Fibroblast of mammary gland (primary cell): ENCODE results near the gene ITPA.

Experiments used
- DNase-seq: peaks from one replicate; pipeline ENCODE4 v3.0.0-alpha.2; 2010; ENCODE audit warnings: low read depth
- H3K4me3 ChIP-seq: 2 replicates; pipeline ENCODE4 v1.5.1; 2011; ENCODE audit warnings: low read depth, mild to moderate bottlenecking, low read length, moderate library complexity; ENCODE audit not compliant: control insufficient read depth
- TF ChIP-seq, protein P1 (sequence below): conservative IDR thresholded peaks from 2 replicates; pipeline ENCODE4 v1.5.1; 2011; ENCODE audit warnings: low read depth, low read length, inconsistent platforms; ENCODE audit not compliant: control insufficient read depth, insufficient read depth

ITPA gene

DNA sequence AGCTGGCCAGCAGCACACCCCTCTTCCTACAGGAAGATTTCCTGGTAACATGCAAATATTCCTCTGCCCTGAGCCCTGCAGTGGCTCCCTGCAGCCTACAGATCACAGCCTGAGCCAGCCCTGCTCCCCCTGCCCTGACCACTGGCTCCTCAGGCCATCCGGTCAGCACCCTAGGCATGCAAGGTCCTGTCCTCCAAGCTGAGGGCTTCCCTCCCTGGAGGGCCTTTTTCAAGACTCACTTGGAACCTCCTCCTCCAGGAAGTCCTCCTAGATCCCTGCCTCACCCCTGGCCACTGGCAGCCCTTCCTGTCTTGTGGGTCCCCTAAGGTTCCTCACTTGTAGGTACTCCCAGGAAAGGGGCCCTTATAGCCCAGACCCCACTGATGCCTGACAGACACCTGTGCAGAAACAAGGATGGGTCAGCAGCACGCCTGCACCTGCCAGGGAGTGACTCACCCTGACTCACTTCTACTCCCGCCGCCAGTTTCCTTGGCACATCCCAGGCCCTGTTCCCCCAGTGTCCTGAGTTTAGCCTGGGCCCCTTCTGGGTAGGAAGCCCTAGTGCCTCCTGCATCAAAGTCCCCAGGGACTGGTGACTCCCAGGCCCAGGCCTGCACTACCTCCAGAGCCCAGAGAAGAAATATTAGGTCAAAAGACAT, 26.5 kb downstream of the ITPA start:
- H3K4me3 ChIP-seq: no peak overlapping the region
- TF ChIP-seq, protein P1, sequence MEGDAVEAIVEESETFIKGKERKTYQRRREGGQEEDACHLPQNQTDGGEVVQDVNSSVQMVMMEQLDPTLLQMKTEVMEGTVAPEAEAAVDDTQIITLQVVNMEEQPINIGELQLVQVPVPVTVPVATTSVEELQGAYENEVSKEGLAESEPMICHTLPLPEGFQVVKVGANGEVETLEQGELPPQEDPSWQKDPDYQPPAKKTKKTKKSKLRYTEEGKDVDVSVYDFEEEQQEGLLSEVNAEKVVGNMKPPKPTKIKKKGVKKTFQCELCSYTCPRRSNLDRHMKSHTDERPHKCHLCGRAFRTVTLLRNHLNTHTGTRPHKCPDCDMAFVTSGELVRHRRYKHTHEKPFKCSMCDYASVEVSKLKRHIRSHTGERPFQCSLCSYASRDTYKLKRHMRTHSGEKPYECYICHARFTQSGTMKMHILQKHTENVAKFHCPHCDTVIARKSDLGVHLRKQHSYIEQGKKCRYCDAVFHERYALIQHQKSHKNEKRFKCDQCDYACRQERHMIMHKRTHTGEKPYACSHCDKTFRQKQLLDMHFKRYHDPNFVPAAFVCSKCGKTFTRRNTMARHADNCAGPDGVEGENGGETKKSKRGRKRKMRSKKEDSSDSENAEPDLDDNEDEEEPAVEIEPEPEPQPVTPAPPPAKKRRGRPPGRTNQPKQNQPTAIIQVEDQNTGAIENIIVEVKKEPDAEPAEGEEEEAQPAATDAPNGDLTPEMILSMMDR: no peak
- DNase-seq: peak; percentile 59

DNA sequence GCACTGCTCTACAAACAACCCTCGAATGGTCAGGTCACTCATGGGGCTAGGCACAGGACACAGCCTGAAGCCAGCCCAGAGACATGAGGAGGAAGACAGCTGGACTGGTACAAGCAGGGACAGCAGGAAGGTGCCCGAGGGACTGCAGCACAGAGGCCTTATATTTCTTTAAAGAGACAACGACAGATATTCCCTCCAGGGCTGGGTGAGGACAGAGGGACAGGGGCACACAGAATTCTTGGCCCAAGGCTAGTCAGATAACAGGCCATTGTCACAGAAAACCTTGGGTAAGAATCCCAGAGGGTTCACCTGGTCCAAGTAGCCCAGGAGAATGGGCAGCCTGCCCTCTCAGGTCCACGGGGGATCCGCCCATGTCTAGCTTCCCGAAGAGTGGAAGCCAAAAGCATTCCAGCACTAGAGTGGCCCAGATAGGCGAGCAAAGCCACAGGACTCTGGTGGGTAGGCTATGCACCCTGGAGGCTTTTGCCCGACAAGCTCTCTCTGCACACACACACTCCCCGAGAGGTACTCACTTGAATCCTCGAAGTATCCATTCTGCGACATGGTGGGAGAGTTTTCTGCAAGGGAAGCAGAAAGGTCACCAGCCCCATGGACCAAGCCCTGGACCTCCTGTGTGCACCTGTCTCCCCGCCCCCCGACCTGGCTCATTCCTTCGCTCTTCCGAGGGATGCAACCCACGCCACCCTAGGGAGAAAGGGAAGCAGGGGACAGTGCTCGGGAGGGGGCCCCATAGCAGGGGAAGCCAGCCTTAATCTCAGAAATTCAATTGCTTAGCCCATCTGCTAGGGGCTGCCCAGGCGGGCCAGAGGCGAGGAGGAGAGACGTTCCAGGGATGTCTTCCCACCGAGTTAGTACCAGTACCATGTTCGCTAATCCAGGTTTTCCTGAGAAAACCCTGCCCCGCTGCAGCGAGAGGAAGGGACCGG, 28.0 kb downstream of the ITPA start:
- TF ChIP-seq, protein P1: no peak
- no peak overlapping the region for H3K4me3 ChIP-seq
- no peak for DNase-seq

DNA sequence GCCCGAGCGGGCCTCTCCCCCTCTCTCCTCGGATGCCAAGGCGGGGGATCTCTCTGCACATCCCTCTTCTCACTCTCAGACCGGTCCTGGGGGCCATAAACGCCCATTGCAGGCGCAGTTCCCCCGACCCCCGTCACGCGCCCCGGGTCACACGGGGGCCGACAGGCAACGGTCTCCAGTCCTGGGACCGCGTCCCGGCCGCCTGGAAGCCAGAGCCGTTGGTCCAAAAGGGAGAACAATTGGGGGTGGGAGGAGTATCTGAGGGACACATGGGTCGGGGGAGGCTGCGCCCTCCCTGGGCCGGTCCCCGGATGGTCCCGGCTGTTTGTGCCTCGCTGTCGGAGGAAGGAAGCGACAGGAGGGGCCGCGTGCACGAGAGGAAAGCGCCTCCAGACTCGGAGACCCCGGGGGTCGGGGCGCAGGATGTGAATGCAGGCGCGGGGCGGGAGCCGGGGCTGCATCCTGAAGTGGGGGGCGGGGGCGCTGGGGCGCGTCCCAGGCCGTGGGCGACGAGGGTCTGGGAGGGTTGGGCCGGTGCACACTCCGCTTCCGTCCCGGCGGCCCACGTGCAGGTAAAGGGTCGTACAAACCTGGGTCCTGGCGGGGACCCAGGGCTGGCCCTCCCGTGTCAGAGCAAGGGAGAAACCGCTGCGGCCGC, 28.8 kb downstream of the ITPA start:
- TF ChIP-seq, protein P1: no peak
- no peak for DNase-seq
- H3K4me3 ChIP-seq: peak overlapping the region; percentile 64

DNA sequence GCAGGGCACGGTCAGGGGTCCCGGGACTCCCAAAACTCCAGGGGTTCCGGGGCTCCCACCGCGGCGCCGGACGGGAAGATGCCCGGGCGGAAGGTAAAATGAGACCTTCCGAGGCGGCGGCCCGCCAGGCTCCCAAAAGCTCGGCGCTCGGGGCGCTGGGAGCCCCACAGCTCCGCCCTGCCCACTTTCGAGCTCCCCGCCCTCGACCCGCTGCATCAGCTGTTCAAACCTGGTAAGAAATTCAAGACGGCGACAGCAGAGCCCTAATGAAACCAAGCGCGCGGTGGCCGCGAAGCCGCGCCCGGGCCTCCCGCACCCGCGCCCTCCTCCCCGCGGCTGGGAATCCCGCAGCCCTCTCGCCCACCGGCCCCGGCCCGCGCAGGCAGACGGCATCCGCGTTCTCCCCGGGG, 29.3 kb downstream of the ITPA start:
- peak overlapping the region; percentile 64 for H3K4me3 ChIP-seq
- TF ChIP-seq, protein P1: no peak
- DNase-seq: no peak

DNA sequence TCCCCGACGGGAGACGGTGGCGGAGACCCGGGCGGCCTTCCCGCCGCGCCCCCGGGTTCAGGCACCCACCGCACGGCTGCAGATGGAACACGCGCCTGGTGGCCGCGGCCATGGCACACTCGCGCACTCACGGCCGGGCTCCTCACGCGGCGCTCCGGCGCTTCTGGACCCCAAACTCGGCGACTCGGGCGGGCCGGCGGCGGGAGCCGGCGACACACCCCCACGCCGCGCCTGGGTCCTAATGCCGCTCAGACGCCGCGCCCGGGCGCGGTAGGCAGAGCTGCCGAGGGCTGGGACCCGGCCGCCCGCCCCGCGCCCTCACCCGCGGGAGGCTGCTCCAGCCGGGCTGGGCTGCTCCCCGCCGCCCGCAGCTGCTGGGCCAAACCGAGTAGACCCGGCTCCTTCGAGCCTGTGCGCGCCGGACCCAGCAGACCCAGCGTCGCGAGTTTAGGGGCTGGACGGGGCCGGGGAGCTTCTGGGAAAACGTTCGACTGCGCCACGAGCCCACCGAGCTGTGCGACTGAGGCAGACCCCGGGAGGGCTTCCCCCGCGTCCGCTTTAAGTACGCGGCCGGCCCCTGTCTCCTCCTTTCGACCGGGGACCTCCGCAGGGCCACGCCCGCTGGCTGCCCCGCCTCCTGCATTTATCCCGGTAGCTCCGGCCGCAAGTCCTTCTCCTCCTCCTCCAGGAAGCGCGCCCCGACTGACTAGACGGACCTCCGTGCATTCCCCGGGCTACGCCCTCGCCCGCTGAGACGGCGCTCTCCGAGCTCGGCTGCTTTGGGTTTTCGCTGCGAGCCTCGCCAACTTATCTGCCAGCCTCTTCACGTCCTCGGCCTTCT, 29.9 kb downstream of the ITPA start, which contains the start of gene SLC4A11:
SLC4A11 (minus strand) TSS at position 165 of the 841 bp plus-strand sequence; CDS start at position 112, 53 bp downstream.
- peak; percentile 56 for DNase-seq

More for the DNA sequence above, 29.9 kb downstream of the ITPA start, which contains the start of gene SLC4A11:
- H3K4me3 ChIP-seq: peak within 1 kb of the TSS; percentile 64
- TF ChIP-seq, protein P1: no peak
